Suprapubic skin (tissue), 4 donors: ENCODE measurements around the gene ERFL. TPM values are rescaled to one million over a fixed set of nuclear protein-coding genes. Genes with fewer than 3 reads are reported as not detected.

Source experiments
- DNase-seq, 2 donors: peaks; one replicate each; pipeline ENCODE4 v3.0.0-alpha.2; 2019; ENCODE audit warnings: low spot score in 2 of 2
- H3K27ac ChIP-seq: fragments of 200-600 bp; sonication (generic); one replicate; pipeline ENCODE4 v1.5.1; 2019
- H3K27me3 ChIP-seq: fragments of 200-600 bp; sonication (generic); one replicate; pipeline ENCODE4 v1.5.1; 2019
- H3K36me3 ChIP-seq: fragments of 200-600 bp; sonication (generic); one replicate; pipeline ENCODE4 v1.5.1; 2019
- H3K4me1 ChIP-seq: fragments of 200-600 bp; sonication (generic); one replicate; pipeline ENCODE4 v1.5.1; 2019
- H3K4me3 ChIP-seq: fragments of 200-600 bp; sonication (generic); one replicate; pipeline ENCODE4 v1.5.1; 2019; ENCODE audit warnings: mild to moderate bottlenecking
- H3K9me3 ChIP-seq: fragments of 200-600 bp; sonication (generic); one replicate; pipeline ENCODE4 v1.5.1; 2019
- EP300 ChIP-seq: sonication (generic); formaldehyde crosslinking; IDR thresholded peaks from one replicate; pipeline ENCODE4 v1.6.1; 2017; ENCODE audit warnings: antibody characterized with exemption
- POLR2A ChIP-seq, 2 donors: fragments of 450-650 bp; IDR thresholded peaks; one replicate each; pipeline ENCODE4 v1.6.1; 2017; ENCODE audit warnings: antibody characterized with exemption in 2 of 2, mild to moderate bottlenecking in 2 of 2, moderate library complexity in 2 of 2
- POLR2AphosphoS5 ChIP-seq, 3 donors: sonication (generic); formaldehyde crosslinking; IDR thresholded peaks; one replicate each; pipeline ENCODE4 v1.6.1; 2017; ENCODE audit warnings: antibody characterized with exemption in 3 of 3
- WGBS: methylation state at CpG from one replicate; pipeline ENCODE4 v1.1.5; 2018; 5-methylcytosine and 5-hydroxymethylcytosine counted together
- total RNA-seq, 4 donors: library from RNA; depleted of rRNA; stranded (reverse); fragments of >200 nt; gene quantifications; one replicate each; pipeline ENCODE4 v1.1.0, GENCODE V29; 2016
- TF ChIP-seq, protein P1 (sequence below), 2 donors: fragments of 200-600 bp in 1 of 2; fragments of 450-650 bp in 1 of 2; sonication (generic) in 1 of 2; IDR thresholded peaks; one replicate each; pipeline ENCODE4 v1.5.1; 2016 to 2019; ENCODE audit warnings: antibody characterized with exemption in 2 of 2, mild to moderate bottlenecking in 1 of 2, moderate library complexity in 1 of 2

Gene ERFL
- total RNA-seq, 4 donors from 2014 or later, result 0.21 to 0.72 TPM; not detected in 2

DNA sequence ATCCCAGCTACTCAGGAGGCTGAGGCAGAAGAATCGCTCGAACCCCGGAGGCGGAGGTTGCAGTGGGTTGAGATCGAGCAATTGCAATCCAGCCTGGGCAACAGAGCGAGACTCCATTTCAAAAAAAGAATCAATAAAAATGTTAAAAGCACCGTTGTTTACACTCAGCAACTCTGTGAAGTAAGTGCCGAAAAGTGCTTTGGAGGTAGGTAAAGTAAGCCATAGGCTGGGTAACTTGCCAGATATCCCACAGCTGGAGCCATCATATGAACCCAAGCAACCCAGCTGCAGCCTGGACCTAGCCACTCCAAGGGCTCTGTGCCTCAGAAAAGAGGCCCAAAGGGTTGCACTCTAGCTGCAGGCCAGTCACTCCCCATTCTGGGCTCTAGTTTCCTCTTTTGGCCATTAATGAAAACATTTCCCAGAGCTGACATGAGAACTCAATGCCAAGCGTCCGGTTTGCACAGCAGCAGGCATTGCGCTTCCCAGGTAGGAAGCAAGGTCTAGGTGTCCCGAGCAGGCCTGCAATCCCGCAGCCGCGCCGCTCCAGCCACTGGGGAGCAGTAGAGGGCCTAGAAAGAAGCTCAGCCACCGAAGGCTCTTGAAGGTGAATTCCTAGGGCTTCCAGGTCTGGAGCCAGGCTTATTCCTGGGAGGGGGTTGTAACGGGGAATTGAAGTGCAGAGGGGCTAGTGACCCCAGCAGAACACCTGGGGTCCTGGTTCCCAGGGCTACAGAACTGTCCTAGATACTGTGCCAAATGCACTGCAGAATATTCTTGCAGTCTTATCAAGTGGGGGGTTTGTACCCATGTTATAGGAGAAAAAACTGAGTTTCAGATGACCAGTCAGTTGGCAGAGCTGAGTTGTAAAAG is 55.2 kb downstream of the ERFL start:
- Histone ChIP-seq H3K36me3 (peaks cover 41% of the 10 kb centered on the region), H3K9me3 (no peaks in the 10 kb centered on the region), H3K27me3 (no peaks in the 10 kb centered on the region), H3K4me1 (peaks cover 23% of the 10 kb centered on the region), H3K4me3 (no peak overlapping the region), H3K27ac (no peak overlapping the region)
- TF ChIP-seq POLR2A (IDR thresholded peaks at IDR 0.05) (no peak), POLR2AphosphoS5 (IDR thresholded peaks at IDR 0.05) (no peak)
- TF ChIP-seq, protein P1, sequence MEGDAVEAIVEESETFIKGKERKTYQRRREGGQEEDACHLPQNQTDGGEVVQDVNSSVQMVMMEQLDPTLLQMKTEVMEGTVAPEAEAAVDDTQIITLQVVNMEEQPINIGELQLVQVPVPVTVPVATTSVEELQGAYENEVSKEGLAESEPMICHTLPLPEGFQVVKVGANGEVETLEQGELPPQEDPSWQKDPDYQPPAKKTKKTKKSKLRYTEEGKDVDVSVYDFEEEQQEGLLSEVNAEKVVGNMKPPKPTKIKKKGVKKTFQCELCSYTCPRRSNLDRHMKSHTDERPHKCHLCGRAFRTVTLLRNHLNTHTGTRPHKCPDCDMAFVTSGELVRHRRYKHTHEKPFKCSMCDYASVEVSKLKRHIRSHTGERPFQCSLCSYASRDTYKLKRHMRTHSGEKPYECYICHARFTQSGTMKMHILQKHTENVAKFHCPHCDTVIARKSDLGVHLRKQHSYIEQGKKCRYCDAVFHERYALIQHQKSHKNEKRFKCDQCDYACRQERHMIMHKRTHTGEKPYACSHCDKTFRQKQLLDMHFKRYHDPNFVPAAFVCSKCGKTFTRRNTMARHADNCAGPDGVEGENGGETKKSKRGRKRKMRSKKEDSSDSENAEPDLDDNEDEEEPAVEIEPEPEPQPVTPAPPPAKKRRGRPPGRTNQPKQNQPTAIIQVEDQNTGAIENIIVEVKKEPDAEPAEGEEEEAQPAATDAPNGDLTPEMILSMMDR (IDR thresholded peaks at IDR 0.05), result peak; percentile 38 to 65
- 58% methylated on average over 14 of the region's 18 CpGs for WGBS
- no peak for DNase-seq

DNA sequence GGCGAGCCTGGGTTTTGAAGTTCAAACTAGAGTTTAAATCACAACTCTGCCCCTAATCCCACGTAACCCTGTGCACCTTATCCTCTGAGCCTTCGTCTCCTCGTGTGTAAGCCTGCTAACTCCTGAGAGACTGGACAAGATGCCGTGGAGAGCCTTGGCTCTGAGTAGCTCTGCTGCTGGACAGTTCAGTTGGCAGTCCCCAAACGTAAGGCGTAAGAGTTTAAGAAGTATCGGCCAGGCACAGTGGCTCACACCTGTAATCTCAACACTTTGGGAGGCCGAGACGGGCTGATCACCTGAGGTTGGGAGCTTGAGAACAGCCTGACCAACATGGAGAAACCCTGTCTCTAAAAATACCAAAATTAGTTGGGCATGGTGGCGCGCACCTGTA is 55.9 kb downstream of the ERFL start:
- TF ChIP-seq EP300 (no peak), POLR2AphosphoS5 (IDR thresholded peaks at IDR 0.05) (no peak), POLR2A (IDR thresholded peaks at IDR 0.05) (no peak)
- TF ChIP-seq, protein P1 (IDR thresholded peaks at IDR 0.05), result no peak
- no peaks in the 10 kb centered on the region for H3K27me3 ChIP-seq
- no peaks in the 10 kb centered on the region for H3K9me3 ChIP-seq
- no peak overlapping the region for H3K4me3 ChIP-seq
- peaks cover 44% of the 10 kb centered on the region for H3K36me3 ChIP-seq
- WGBS, result 94% methylated on average over 12 of the region's 12 CpGs
- DNase-seq, result no peak
- peaks cover 29% of the 10 kb centered on the region for H3K4me1 ChIP-seq
- no peak overlapping the region for H3K27ac ChIP-seq

DNA sequence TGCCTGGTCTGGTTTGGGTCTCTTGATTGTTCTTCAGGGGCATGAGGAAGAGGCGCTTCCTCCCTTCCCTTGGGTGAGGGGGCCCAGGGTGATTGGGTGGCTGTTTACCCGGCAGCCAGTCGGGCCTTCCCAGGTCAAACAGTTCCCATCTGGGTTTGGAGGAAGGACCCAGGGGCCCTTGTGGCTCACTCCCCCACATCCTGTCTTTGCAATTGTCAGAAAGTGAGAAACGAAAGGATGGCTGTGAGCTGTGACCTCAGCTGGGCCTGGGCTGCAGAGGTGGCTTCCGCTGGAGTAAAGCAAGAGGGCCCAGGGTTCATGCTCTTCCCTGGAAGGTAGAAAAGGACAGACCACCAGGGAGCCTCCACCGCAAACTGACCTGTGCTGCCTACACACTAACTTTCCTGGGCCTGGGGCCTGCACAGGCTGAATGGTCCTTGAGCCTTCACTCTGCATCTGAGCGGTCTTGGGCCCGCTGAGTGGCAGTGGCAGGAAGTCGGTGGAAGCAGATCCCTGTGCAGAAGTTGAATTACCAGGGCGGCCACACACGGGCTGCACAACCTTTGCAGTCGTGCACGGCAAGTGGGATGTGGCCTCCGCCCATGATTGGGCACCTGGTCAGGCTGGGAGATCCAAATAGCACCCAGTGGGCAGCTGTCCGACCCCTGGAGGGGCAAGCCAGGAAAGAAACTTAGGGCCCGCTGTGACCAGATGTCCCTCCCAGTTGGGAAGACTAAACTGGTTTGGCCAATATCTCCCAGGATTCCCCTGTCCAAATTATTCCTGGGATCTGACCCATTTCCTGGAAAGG is 56.5 kb downstream of the ERFL start:
- Histone ChIP-seq H3K4me3 (no peak overlapping the region), H3K27ac (no peak overlapping the region), H3K36me3 (peaks cover 46% of the 10 kb centered on the region), H3K9me3 (no peaks in the 10 kb centered on the region), H3K27me3 (no peaks in the 10 kb centered on the region), H3K4me1 (peaks cover 35% of the 10 kb centered on the region)
- TF ChIP-seq POLR2A (IDR thresholded peaks at IDR 0.05) (no peak), EP300 (no peak), POLR2AphosphoS5 (IDR thresholded peaks at IDR 0.05) (no peak)
- TF ChIP-seq, protein P1 (IDR thresholded peaks at IDR 0.05), result no peak
- DNase-seq, result no peak
- 71% methylated on average over 15 of the region's 16 CpGs for WGBS

DNA sequence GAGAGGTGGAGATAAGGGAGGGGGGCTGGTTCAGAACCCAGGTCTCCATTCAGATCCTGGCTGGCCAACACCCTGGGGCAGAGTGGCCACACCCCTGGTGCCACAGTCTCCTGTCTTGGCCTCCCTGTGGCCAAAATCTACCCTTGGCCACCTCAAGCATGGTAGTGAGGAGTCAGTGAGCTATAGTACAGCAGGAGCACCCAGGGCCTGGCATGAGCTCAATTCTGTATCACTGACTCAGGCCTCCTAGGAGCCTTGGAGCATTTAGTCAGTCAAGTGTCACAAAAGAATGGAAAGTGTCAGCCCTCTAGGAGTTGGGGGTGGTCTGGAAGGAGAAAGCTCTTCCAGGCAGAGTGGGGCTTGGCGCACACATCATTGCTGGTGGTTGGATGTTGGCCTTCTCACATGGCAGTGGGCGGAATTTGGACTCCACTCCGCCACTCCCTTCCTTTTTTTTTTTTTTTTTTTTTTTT is 57.8 kb downstream of the ERFL start:
- no peaks in the 10 kb centered on the region for H3K27me3 ChIP-seq
- no peaks in the 10 kb centered on the region for H3K9me3 ChIP-seq
- H3K27ac ChIP-seq, result no peak overlapping the region
- WGBS, result 48% methylated on average over 3 of the region's 3 CpGs
- H3K36me3 ChIP-seq, result peaks cover 55% of the 10 kb centered on the region
- DNase-seq, result no peak
- TF ChIP-seq POLR2AphosphoS5 (IDR thresholded peaks at IDR 0.05) (no peak), EP300 (no peak)
- TF ChIP-seq, protein P1 (IDR thresholded peaks at IDR 0.05), result no peak
- no peak overlapping the region for H3K4me3 ChIP-seq
- peaks cover 46% of the 10 kb centered on the region for H3K4me1 ChIP-seq
